ENCODE data around the gene ANXA3.

The ANXA3 gene

DNA sequence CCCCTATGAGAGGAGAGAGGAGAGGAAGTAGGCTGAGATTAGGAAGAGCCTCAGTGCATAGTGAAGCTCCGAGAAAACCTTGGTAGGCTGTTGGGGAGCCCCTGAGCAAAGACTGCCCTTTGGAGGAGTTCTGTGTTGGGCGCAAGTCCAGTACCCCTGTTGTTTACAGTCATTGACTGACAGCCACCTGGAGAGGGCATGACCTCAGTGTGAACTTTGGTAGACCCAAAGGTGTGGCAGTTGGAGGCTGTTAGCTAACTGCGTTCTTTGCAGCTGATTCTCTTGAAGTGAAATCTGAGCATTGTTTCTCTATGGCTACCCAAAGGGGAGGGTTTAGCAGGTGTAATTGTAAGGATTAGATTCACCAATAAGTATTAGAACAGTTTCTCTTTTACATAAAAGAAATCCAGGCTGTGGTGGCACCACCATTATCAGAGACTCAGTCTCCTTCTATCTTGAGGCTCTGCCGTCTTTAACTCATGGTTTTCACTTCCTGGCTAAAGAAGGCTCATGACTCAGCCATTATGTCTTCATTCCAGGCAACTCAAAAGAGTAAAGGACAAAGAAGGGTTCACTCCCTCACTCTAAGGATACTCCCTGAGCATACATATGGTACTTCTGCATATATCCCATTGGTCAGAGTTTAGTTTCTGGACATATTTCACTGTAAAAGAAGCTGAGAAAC lies 33.4 kb downstream of the ANXA3 start:
- Histone ChIP-seq H3K79me2 (no peaks in the 10 kb centered on the region), H3K9ac (no peak overlapping the region), H3K4me1 (no peaks in the 10 kb centered on the region), H3K27ac (no peak overlapping the region), H3K36me3 (ENCODE audit: control insufficient read depth, insufficient read depth, low read length) (no peaks in the 10 kb centered on the region), H3K4me2 (ENCODE audit: low read length) (no peak overlapping the region), H2AFZ (no peak overlapping the region), H3K9me3 (ENCODE audit: control insufficient read depth, low read length) (no peaks in the 10 kb centered on the region), H3K4me3 (ENCODE audit: low read depth, low read length) (no peak overlapping the region), H3K27me3 (ENCODE audit: control insufficient read depth, insufficient read depth, low read length) (no peaks in the 10 kb centered on the region)
- TF ChIP-seq, protein P1, sequence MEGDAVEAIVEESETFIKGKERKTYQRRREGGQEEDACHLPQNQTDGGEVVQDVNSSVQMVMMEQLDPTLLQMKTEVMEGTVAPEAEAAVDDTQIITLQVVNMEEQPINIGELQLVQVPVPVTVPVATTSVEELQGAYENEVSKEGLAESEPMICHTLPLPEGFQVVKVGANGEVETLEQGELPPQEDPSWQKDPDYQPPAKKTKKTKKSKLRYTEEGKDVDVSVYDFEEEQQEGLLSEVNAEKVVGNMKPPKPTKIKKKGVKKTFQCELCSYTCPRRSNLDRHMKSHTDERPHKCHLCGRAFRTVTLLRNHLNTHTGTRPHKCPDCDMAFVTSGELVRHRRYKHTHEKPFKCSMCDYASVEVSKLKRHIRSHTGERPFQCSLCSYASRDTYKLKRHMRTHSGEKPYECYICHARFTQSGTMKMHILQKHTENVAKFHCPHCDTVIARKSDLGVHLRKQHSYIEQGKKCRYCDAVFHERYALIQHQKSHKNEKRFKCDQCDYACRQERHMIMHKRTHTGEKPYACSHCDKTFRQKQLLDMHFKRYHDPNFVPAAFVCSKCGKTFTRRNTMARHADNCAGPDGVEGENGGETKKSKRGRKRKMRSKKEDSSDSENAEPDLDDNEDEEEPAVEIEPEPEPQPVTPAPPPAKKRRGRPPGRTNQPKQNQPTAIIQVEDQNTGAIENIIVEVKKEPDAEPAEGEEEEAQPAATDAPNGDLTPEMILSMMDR (IDR thresholded peaks at IDR 0.05): no peak

DNA sequence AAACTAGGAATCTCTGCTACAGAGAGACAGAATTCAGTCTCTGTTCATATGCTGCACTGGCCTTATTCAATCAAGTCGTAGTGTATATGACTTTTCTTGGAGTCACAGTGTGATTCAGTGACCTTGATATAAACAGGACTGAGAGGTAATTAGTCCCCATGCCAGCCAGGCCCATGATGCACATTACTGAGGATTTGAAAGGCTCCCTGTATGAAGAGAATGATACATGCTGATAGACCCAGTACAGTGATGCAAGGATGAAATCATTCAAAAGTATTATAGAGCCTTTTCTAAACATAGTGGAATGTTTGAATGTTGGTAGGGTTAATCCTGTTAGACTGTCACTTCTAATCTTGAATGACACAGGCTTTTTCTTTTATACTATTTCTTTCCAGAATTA lies 34.1 kb downstream of the ANXA3 start:
- TF ChIP-seq, protein P1 (IDR thresholded peaks at IDR 0.05): no peak
- no peak overlapping the region for H3K27ac ChIP-seq

DNA sequence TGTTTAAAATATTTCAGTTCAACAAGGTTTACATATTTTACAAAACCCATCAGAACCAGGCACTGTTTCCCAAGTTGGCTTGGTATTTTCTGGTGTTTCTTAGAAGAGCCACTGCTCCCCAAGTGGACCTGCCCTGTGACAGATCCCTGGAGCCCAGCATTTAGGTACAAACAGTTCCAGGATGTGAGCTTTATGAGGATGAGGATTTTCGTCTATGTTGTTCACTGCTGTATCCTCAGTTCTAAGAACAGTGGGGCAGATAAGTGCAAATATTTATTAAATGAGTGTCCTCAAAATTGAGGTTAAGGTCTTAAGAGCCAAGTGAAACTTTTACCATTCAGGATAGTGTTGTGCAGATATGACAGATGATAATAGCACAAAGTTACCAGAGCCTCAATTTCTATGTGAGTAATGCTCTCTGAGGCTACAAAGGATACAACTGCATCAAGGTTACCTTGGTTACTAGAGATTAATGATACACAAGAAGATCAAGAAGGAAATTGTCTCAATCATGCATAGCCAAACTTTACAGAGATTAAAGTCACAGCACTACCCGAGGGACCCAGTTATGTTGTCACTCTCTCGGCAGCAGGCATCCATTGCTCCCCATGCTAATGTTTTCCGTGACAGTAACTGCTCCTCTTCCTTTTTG lies 37.5 kb downstream of the ANXA3 start:
- no peak overlapping the region for H3K9ac ChIP-seq
- TF ChIP-seq, protein P1 (IDR thresholded peaks at IDR 0.05): no peak
- no peak overlapping the region for H3K4me2 ChIP-seq (ENCODE audit: low read length)
- H3K27me3 ChIP-seq (ENCODE audit: control insufficient read depth, insufficient read depth, low read length): no peaks in the 10 kb centered on the region
- no peaks in the 10 kb centered on the region for H3K36me3 ChIP-seq (ENCODE audit: control insufficient read depth, insufficient read depth, low read length)
- no peak overlapping the region for H3K4me3 ChIP-seq (ENCODE audit: low read depth, low read length)
- no peak overlapping the region for H2AFZ ChIP-seq
- H3K79me2 ChIP-seq: no peaks in the 10 kb centered on the region
- H3K27ac ChIP-seq: no peak overlapping the region
- no peaks in the 10 kb centered on the region for H3K4me1 ChIP-seq
- H3K9me3 ChIP-seq (ENCODE audit: control insufficient read depth, low read length): no peaks in the 10 kb centered on the region

More for the DNA sequence above, 34.1 kb downstream of the ANXA3 start:
- no peaks in the 10 kb centered on the region for H3K9me3 ChIP-seq (ENCODE audit: control insufficient read depth, low read length)
- no peak overlapping the region for H3K4me3 ChIP-seq (ENCODE audit: low read depth, low read length)
- no peak overlapping the region for H2AFZ ChIP-seq
- no peaks in the 10 kb centered on the region for H3K4me1 ChIP-seq
- H3K9ac ChIP-seq: no peak overlapping the region
- H3K27me3 ChIP-seq (ENCODE audit: control insufficient read depth, insufficient read depth, low read length): no peaks in the 10 kb centered on the region
- no peaks in the 10 kb centered on the region for H3K36me3 ChIP-seq (ENCODE audit: control insufficient read depth, insufficient read depth, low read length)
- no peaks in the 10 kb centered on the region for H3K79me2 ChIP-seq
- no peak overlapping the region for H3K4me2 ChIP-seq (ENCODE audit: low read length)

DNA sequence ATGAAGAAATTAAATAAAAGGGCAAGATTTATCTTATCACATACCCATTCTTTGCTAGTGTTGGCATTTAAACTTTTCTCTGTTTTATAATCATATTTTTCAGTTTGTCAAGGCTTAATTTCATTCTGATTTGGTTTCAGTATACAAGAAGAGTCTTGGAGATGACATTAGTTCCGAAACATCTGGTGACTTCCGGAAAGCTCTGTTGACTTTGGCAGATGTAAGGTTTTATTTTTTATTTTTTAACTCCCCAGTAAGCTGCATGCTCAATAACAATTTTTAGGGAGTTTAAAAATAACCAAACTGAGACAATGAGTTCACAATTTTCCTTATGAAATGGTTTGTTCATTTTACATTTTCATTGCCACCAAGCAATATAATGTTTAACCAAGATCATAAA lies 39.8 kb downstream of the ANXA3 start:
- H3K36me3 ChIP-seq (ENCODE audit: control insufficient read depth, insufficient read depth, low read length): peaks cover under 1% of the 10 kb centered on the region
- H3K27ac ChIP-seq: peak overlapping the region; percentile 22

More for the DNA sequence above, 39.8 kb downstream of the ANXA3 start:
- Histone ChIP-seq H3K9me3 (ENCODE audit: control insufficient read depth, low read length) (no peaks in the 10 kb centered on the region), H3K4me3 (ENCODE audit: low read depth, low read length) (no peak overlapping the region), H3K27me3 (ENCODE audit: control insufficient read depth, insufficient read depth, low read length) (no peaks in the 10 kb centered on the region), H3K79me2 (no peaks in the 10 kb centered on the region), H3K9ac (no peak overlapping the region), H3K4me2 (ENCODE audit: low read length) (no peak overlapping the region), H2AFZ (no peak overlapping the region), H3K4me1 (no peaks in the 10 kb centered on the region)
- TF ChIP-seq, protein P1 (IDR thresholded peaks at IDR 0.05): no peak

Data from parathyroid adenoma (tissue), 2 donors.